ENCODE measurements around the gene TMEM225B.

TMEM225B gene

DNA sequence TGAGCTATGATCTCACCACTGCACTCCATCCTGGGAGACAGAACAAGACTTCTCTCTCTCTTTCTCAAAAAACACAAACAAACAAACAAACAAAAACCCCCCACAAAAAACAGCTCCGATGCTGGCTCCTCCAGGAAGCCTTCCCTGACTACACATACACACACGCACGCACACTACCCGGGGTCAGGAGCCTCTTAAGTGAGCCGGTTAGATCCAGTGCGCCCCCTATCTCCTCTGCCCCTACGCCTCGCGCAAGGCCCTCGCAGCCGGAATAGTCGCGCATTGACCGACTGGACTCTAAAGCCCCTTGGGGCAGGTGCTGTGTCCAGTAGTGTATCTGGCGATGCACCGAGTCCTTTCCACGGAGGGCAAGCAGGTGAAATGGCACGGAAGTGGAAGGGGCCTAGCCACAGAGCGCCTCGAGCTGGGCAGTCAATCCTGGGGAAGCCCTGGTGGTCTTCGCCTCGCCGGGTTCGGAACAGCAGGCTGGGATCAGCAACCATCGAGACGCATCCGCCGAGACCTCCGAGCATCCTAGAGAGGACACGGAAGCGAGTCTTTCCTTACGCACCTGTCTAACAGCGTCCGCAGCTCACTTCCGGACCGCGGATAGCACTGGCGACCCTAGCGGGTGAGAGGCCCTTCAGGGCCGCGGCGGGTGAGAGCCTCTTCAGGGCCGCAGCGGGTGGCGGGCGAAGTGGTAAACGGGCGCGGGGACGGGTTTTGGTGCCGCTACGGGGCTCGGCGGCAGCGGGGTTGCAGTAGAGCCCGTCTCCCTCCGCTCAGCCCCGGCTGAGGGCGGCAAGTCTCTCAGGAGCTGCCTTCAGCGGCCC lies 18.5 kb downstream of the TMEM225B start, which contains the start of gene ZSCAN25:
Gene ZSCAN25, plus strand, starts transcription at position 588 of the 833 bp plus-strand sequence. CDS start 2,661 bp downstream, outside the sequence.
- peaks cover 6% of the 10 kb centered on the region for H3K4me1 ChIP-seq
- H3K27me3 ChIP-seq (ENCODE audit: control insufficient read depth, insufficient read depth, low read length), result no peaks in the 10 kb centered on the region
- peak within 1 kb of the TSS; percentile 95 for H3K4me2 ChIP-seq (ENCODE audit: low read length)
- no peaks in the 10 kb centered on the region for H3K36me3 ChIP-seq (ENCODE audit: control insufficient read depth, insufficient read depth, low read length)
- peak within 1 kb of the TSS; percentile 82 for H3K27ac ChIP-seq
- H3K4me3 ChIP-seq (ENCODE audit: low read depth, low read length), result peak within 1 kb of the TSS; percentile 95
- peak within 1 kb of the TSS; percentile 97 for H2AFZ ChIP-seq
- peaks cover 10% of the 10 kb centered on the region for H3K79me2 ChIP-seq
- TF ChIP-seq, protein P1, sequence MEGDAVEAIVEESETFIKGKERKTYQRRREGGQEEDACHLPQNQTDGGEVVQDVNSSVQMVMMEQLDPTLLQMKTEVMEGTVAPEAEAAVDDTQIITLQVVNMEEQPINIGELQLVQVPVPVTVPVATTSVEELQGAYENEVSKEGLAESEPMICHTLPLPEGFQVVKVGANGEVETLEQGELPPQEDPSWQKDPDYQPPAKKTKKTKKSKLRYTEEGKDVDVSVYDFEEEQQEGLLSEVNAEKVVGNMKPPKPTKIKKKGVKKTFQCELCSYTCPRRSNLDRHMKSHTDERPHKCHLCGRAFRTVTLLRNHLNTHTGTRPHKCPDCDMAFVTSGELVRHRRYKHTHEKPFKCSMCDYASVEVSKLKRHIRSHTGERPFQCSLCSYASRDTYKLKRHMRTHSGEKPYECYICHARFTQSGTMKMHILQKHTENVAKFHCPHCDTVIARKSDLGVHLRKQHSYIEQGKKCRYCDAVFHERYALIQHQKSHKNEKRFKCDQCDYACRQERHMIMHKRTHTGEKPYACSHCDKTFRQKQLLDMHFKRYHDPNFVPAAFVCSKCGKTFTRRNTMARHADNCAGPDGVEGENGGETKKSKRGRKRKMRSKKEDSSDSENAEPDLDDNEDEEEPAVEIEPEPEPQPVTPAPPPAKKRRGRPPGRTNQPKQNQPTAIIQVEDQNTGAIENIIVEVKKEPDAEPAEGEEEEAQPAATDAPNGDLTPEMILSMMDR (IDR thresholded peaks at IDR 0.05), result peak; percentile 39
- peak within 1 kb of the TSS; percentile 93 for H3K9ac ChIP-seq
- H3K9me3 ChIP-seq (ENCODE audit: control insufficient read depth, low read length), result no peaks in the 10 kb centered on the region

DNA sequence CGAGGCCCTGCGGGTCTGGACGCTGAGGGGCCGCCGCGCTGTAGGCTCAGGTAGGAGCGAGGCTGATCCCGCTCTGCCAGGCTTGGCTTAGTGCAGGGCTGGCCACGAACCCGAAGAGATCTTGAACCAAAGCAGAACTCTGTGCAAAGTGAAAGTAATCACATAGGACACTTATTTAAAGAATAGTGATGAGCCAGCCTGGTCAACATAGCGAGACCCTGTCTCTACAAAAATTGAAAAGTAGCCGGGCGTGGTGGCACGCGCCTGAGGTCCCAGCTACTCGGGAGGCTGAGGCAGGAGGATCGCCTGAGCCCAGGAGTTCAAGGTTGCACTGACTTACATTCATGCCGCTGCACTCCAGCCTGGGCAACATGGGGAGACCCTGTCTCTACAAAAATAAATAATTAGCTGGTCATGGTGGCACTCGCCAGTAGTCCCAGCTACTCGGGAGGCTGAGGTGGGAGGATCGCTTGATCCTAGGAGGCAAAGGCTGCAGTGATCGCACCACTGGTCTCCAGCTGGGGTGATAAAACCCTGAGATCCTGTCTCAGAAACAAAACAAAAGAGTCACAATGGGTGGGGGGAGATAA lies 19.2 kb downstream of the TMEM225B start:
- TF ChIP-seq, protein P1 (IDR thresholded peaks at IDR 0.05), result no peak
- H3K27me3 ChIP-seq (ENCODE audit: control insufficient read depth, insufficient read depth, low read length), result no peaks in the 10 kb centered on the region

DNA sequence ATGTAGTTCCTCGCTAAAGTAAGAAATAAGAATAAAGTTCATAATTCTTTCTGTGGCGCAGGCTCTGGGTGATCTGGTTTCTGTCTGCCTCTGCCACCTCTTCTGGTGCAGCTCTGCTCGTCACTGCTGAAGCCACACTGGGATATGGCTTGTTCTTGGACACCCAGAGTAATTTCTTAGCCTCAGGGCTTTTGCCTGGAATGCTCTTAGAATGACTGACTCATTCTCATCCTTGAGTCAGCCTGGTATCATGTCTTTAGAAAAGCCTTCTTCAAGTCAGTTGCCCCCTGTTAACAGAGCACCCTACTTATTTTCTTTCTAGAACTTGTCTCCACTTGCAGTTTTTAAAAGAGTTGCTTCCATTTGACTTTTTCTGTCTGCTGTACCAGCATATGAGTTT lies 20.7 kb downstream of the TMEM225B start:
- no peaks in the 10 kb centered on the region for H3K36me3 ChIP-seq (ENCODE audit: control insufficient read depth, insufficient read depth, low read length)

More for the DNA sequence above, 19.2 kb downstream of the TMEM225B start:
- peak overlapping the region; percentile 93 for H3K9ac ChIP-seq
- peak overlapping the region; percentile 95 for H3K4me3 ChIP-seq (ENCODE audit: low read depth, low read length)
- peaks cover 6% of the 10 kb centered on the region for H3K4me1 ChIP-seq
- H3K4me2 ChIP-seq (ENCODE audit: low read length), result peak overlapping the region; percentile 95
- H3K9me3 ChIP-seq (ENCODE audit: control insufficient read depth, low read length), result no peaks in the 10 kb centered on the region
- peak overlapping the region; percentile 82 for H3K27ac ChIP-seq
- no peaks in the 10 kb centered on the region for H3K36me3 ChIP-seq (ENCODE audit: control insufficient read depth, insufficient read depth, low read length)
- H2AFZ ChIP-seq, result peak overlapping the region; percentile 97
- H3K79me2 ChIP-seq, result peaks cover 10% of the 10 kb centered on the region

DNA sequence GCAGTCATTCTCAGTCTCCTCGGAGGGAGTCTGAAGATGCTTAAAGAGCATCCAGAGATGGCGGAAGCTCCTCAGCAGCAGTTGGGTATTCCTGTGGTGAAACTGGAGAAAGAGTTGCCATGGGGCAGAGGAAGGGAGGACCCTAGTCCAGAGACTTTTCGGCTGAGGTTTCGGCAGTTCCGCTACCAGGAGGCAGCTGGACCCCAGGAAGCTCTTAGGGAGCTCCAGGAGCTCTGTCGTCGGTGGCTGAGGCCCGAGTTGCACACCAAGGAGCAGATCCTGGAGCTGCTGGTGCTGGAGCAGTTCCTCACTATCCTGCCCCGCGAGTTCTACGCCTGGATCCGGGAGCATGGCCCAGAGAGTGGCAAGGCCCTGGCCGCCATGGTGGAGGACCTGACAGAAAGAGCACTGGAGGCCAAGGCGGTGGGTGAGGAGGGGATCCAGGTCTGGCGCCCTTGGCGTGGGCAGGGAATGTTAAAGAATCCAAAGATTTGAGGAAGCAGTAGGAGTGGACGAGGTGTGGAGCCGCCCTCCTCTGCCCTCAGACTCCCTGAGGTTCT lies 21.6 kb downstream of the TMEM225B start:
- TF ChIP-seq, protein P1 (IDR thresholded peaks at IDR 0.05), result no peak
- no peaks in the 10 kb centered on the region for H3K36me3 ChIP-seq (ENCODE audit: control insufficient read depth, insufficient read depth, low read length)
- H3K9me3 ChIP-seq (ENCODE audit: control insufficient read depth, low read length), result no peaks in the 10 kb centered on the region

More for the DNA sequence above, 20.7 kb downstream of the TMEM225B start:
- Histone ChIP-seq H3K27me3 (ENCODE audit: control insufficient read depth, insufficient read depth, low read length) (no peaks in the 10 kb centered on the region), H3K27ac (no peak overlapping the region), H3K4me1 (peaks cover 6% of the 10 kb centered on the region), H3K79me2 (peaks cover 12% of the 10 kb centered on the region), H3K9ac (no peak overlapping the region), H3K4me2 (ENCODE audit: low read length) (no peak overlapping the region), H2AFZ (no peak overlapping the region), H3K4me3 (ENCODE audit: low read depth, low read length) (no peak overlapping the region), H3K9me3 (ENCODE audit: control insufficient read depth, low read length) (no peaks in the 10 kb centered on the region)
- TF ChIP-seq, protein P1 (IDR thresholded peaks at IDR 0.05), result no peak

More for the DNA sequence above, 21.6 kb downstream of the TMEM225B start:
- H3K9ac ChIP-seq, result no peak overlapping the region
- no peak overlapping the region for H3K4me2 ChIP-seq (ENCODE audit: low read length)
- H3K27ac ChIP-seq, result no peak overlapping the region
- no peak overlapping the region for H3K4me3 ChIP-seq (ENCODE audit: low read depth, low read length)
- H3K4me1 ChIP-seq, result peaks cover 6% of the 10 kb centered on the region
- H2AFZ ChIP-seq, result no peak overlapping the region
- peaks cover 12% of the 10 kb centered on the region for H3K79me2 ChIP-seq
- no peaks in the 10 kb centered on the region for H3K27me3 ChIP-seq (ENCODE audit: control insufficient read depth, insufficient read depth, low read length)

All from parathyroid adenoma (tissue), 2 donors.